ENCODE results near the gene HS2ST1. TPM values are rescaled to one million over a fixed set of nuclear protein-coding genes. Genes with fewer than 3 reads are reported as not detected.

HS2ST1 gene
- polyA plus RNA-seq, 3 donors = 2.6 to 6.0 (median 4.2) TPM

- Histone ChIP-seq H3K9ac (ENCODE audit: insufficient read depth, low read length, poor library complexity, severe bottlenecking) (no peak overlapping the region), H3K4me3 (replicated peaks in 1 of 3; ENCODE audit: low read depth in 2 of 3, low read length in 3 of 3) (no peak overlapping the region), H3K4me2 (replicated peaks; ENCODE audit: extremely low read depth, low read length, poor library complexity, severe bottlenecking) (no peak overlapping the region), H4K20me1 (ENCODE audit: insufficient read depth, low read length) (no peaks in the 10 kb centered on the region), H2AFZ (ENCODE audit: insufficient read depth, low read depth, low read length, poor library complexity, severe bottlenecking) (no peak overlapping the region), H3K27ac (ENCODE audit: low read depth in 1 of 2, low read length in 2 of 2) (no peak overlapping the region), H3K9me3 (replicated peaks in 1 of 2; ENCODE audit: control insufficient read depth in 1 of 2, insufficient read depth in 1 of 2, low read length in 2 of 2) (no peaks in the 10 kb centered on the region), H3K27me3 (ENCODE audit: control insufficient read depth in 2 of 2, insufficient read depth in 2 of 2, low read length in 2 of 2) (no peaks in the 10 kb centered on the region), H3K36me3 (replicated peaks in 1 of 2; ENCODE audit: control insufficient read depth in 1 of 2, insufficient read depth in 2 of 2, low read length in 2 of 2) (no peaks in the 10 kb centered on the region), H3K79me2 (ENCODE audit: insufficient read depth, low read length) (no peaks in the 10 kb centered on the region), H3K4me1 (ENCODE audit: control insufficient read depth in 1 of 2, insufficient read depth in 2 of 2, low read length in 2 of 2) (no peaks in the 10 kb centered on the region)
- Mint-ChIP-seq H3K4me1 (peaks cover 4% of the 10 kb centered on the region), H3K36me3 (no peaks in the 10 kb centered on the region), H3K9me3 (no peaks in the 10 kb centered on the region), H3K27ac (no peak overlapping the region), H3K27me3 (ENCODE audit: low read depth in 3 of 3) (peaks cover 0 to 3% (median 0%) of the 10 kb centered on the region in 3 donors), H3K4me3 (no peak overlapping the region)
- intact Hi-C loops (cut with micrococcal nuclease) = no loop called here
- no CpG with 5 or more reads among the region's 2 CpGs for WGBS (ENCODE audit: insufficient coverage)
- TF ChIP-seq CTCF (IDR thresholded peaks at IDR 0.05) = no peak
- DNase-seq = no peak
Observed at GRCh38 chr1:86938855-86939254, 24.4 kb downstream of the HS2ST1 start.

- Mint-ChIP-seq H3K36me3 (no peaks in the 10 kb centered on the region), H3K27ac (no peak overlapping the region), H3K4me1 (peaks cover 4% of the 10 kb centered on the region), H3K9me3 (no peaks in the 10 kb centered on the region), H3K4me3 (no peak overlapping the region), H3K27me3 (ENCODE audit: low read depth in 3 of 3) (peaks cover 0 to 3% (median 0%) of the 10 kb centered on the region in 3 donors)
- H3K36me3 ChIP-seq (replicated peaks in 1 of 2; ENCODE audit: control insufficient read depth in 1 of 2, insufficient read depth in 2 of 2, low read length in 2 of 2) = no peaks in the 10 kb centered on the region
- H3K4me3 ChIP-seq (replicated peaks in 1 of 3; ENCODE audit: low read depth in 2 of 3, low read length in 3 of 3) = no peak overlapping the region
- H3K9me3 ChIP-seq (replicated peaks in 1 of 2; ENCODE audit: control insufficient read depth in 1 of 2, insufficient read depth in 1 of 2, low read length in 2 of 2) = no peaks in the 10 kb centered on the region
- DNase-seq = no peak
- no peaks in the 10 kb centered on the region for H3K27me3 ChIP-seq (ENCODE audit: control insufficient read depth in 2 of 2, insufficient read depth in 2 of 2, low read length in 2 of 2)
- H3K9ac ChIP-seq (ENCODE audit: insufficient read depth, low read length, poor library complexity, severe bottlenecking) = no peak overlapping the region
- no peak overlapping the region for H2AFZ ChIP-seq (ENCODE audit: insufficient read depth, low read depth, low read length, poor library complexity, severe bottlenecking)
- no peak overlapping the region for H3K4me2 ChIP-seq (replicated peaks; ENCODE audit: extremely low read depth, low read length, poor library complexity, severe bottlenecking)
- no peak for TF ChIP-seq CTCF (IDR thresholded peaks at IDR 0.05)
- H4K20me1 ChIP-seq (ENCODE audit: insufficient read depth, low read length) = no peaks in the 10 kb centered on the region
- H3K27ac ChIP-seq (ENCODE audit: low read depth in 1 of 2, low read length in 2 of 2) = no peak overlapping the region
- no peaks in the 10 kb centered on the region for H3K4me1 ChIP-seq (ENCODE audit: control insufficient read depth in 1 of 2, insufficient read depth in 2 of 2, low read length in 2 of 2)
- no CpG with 5 or more reads among the region's 3 CpGs for WGBS (ENCODE audit: insufficient coverage)
- H3K79me2 ChIP-seq (ENCODE audit: insufficient read depth, low read length) = no peaks in the 10 kb centered on the region
- intact Hi-C loops (cut with micrococcal nuclease) = no loop called here
Observed at GRCh38 chr1:86939406-86939805, 25.0 kb downstream of the HS2ST1 start.

All from CD14-positive monocyte (primary cell).